ENCODE data around the gene ADAMTS7.
"Not testable (repeated sequence)": the region's sequence is repeated elsewhere in the genome, so short reads cannot be mapped to it uniquely, and the experiment has no call there.

Gene ADAMTS7

DNA sequence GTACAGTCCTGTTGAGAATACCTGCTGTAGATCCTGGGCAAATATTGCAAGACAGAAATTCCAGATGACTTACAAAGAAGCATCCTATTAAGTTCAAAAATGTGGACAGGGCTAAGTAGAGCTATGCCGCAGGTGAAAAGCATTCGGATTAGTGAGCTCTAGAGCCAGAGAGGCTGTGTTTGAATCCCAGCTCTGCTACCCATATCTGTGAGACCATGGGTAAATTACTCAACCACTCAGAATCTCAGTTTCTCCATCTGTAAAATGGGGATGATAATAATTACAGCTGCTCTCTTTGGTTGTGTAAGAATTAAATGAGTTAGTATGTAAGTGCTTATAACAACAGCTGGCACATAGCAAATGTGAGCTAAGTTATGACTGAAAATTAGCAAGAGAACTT is 3.9 kb downstream of the ADAMTS7 start:
- Mint-ChIP-seq H3K9me3 (no peaks in the 10 kb centered on the region), H3K27me3 (peaks cover 68% of the 10 kb centered on the region), H3K4me3 (no peak overlapping the region), H3K27ac (no peak overlapping the region), H3K36me3 (peaks cover 5% of the 10 kb centered on the region), H3K4me1 (peaks cover 7% of the 10 kb centered on the region)
- DNase-seq, result no peak
- CTCF ChIA-PET, result interaction anchor here (0.9 to 2.3 kb wide), 4 partner anchors 10 to 20 kb away, joined by 3 to 7 read pairs (median 4); no protein-coding TSS in a partner anchor

DNA sequence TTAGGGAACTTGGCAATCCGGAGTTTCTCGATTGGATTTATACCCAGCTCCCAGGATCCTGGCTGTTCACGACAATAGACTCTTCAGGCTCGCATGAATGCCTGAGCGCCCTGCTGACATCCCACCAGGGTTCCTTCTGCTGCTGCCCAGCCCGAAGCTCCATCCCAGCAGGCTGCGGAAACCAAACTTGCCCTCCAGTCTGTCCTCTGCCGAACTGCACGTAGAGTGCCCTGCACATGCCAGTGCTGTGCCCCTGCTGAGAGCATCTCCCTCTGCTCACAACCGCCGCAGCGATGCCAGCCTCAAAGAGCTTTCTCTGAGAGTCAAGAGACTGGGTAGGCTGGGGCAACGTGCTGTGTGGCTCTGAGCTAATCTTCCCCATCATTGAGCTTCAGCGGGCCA is 6.9 kb downstream of the ADAMTS7 start:
- no peaks in the 10 kb centered on the region for H3K36me3 Mint-ChIP-seq
- no peak for DNase-seq
- no peak overlapping the region for H3K4me3 Mint-ChIP-seq
- H3K9me3 Mint-ChIP-seq, result no peaks in the 10 kb centered on the region
- H3K4me1 Mint-ChIP-seq, result no peaks in the 10 kb centered on the region
- H3K27me3 Mint-ChIP-seq, result peaks cover 38% of the 10 kb centered on the region
- no peak overlapping the region for H3K27ac Mint-ChIP-seq
- CTCF ChIA-PET, result no interaction called here

GRCh38 chr15:78800806-78801205 is 10.5 kb downstream of the ADAMTS7 start:
- peaks cover 22% of the 10 kb centered on the region for H3K27me3 Mint-ChIP-seq
- DNase-seq, result no peak
- no peaks in the 10 kb centered on the region for H3K9me3 Mint-ChIP-seq
- no peaks in the 10 kb centered on the region for H3K36me3 Mint-ChIP-seq
- no peak overlapping the region for H3K27ac Mint-ChIP-seq
- no peak overlapping the region for H3K4me3 Mint-ChIP-seq
- CTCF ChIA-PET, result no interaction called here
- H3K4me1 Mint-ChIP-seq, result no peaks in the 10 kb centered on the region

DNA sequence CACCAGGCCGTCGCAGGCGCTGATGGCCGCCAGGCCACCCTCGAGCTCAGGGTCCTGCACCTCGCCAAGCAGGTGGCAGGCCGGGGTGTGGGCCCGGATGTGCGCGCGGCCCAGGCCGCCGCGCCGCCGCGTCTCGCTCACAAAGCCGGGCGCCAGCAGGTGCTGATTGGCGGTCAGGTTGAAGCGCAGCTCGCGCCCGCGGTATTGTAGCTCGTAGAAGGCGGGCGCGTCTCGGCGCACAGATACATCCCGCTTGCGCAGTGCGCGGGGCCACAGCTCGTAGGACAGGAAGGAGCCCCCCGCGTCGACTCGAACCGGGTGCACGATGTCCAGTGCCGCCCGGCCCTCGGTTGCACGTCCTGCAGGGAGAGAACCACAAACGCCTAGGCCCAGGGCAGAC is 11.1 kb downstream of the ADAMTS7 start:
- Mint-ChIP-seq H3K4me1 (no peaks in the 10 kb centered on the region), H3K27me3 (peaks cover 18% of the 10 kb centered on the region), H3K27ac (no peak overlapping the region), H3K9me3 (no peaks in the 10 kb centered on the region), H3K36me3 (no peaks in the 10 kb centered on the region), H3K4me3 (no peak overlapping the region)
- DNase-seq, result no peak
- CTCF ChIA-PET, result interaction anchor here (0.9 kb wide), 1 partner anchor 8 kb away, joined by 5 read pairs; no protein-coding TSS in a partner anchor

DNA sequence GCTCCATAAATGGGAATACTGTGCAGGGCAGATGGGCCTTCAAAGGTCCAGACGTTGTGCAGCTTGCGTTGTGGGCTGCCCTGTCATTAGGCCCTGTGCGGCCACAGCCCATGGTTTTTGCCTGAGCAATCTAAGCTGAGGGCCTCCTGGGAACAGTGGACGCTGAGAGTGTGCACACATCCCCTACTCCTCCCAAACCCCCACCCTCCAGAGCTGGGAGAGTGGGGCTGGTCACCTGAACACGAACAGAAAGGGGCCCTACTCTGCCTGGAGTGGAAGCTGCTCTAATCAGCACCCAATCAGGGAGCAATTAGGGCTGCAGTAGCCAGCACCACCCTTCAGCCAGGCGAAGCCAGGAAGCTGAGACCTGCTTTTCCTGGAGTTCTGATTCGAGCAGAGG is 12.2 kb downstream of the ADAMTS7 start:
- not testable (repeated sequence) for H3K9me3 Mint-ChIP-seq, H3K4me3 Mint-ChIP-seq, DNase-seq, H3K36me3 Mint-ChIP-seq, H3K27me3 Mint-ChIP-seq, H3K4me1 Mint-ChIP-seq, H3K27ac Mint-ChIP-seq
- CTCF ChIA-PET, result interaction anchor here (0.9 to 1.5 kb wide), 2 partner anchors 9 to 13 kb away, joined by 5 to 6 read pairs; partner anchors contain the start of gene ADAMTS7

DNA sequence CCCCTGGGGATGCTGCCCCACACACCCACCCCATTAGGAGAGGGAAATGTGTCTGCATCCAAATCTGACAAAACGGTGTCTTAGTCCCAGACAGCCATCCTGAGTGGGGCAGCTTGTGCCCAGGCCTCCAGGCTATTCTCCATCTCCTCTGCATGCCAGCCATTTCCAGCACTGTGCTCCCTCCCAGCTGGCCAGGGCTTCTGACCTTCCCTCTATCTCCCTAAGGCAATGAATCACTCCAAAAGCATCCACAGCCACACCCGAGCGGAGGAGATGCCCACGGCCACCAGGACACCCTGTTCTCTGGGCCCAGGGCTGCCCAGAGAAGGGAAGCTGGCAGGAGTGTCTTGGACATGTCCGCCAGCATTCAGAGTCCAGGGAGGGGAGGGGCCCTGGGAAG is 12.9 kb downstream of the ADAMTS7 start:
- not testable (repeated sequence) for H3K4me3 Mint-ChIP-seq, H3K27ac Mint-ChIP-seq, DNase-seq, H3K27me3 Mint-ChIP-seq, H3K36me3 Mint-ChIP-seq, H3K9me3 Mint-ChIP-seq, H3K4me1 Mint-ChIP-seq
- CTCF ChIA-PET, result interaction anchor here (1.5 kb wide), 1 partner anchor 13 kb away, joined by 6 read pairs; the partner anchor contains the start of gene ADAMTS7

DNA sequence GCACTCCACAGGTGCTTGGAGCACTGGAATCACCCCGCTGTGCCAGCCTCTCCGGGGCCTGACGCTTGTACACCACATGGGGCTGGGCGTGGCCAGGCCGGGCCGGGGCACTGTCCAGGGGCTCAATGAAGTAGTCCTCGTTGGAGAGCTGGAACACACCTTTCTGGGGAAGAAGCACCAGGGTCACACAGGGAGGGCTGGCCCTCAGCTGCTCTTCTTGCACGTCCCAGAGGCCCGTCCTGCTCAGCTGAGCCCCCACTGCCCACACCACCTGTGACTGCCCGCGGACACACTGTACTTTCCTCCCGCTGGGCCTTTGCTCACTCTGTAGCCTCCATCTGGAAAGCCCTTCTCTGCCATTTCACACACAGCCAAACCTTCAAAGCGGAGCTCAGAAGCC is 13.3 kb downstream of the ADAMTS7 start:
- no peak overlapping the region for H3K27ac Mint-ChIP-seq
- DNase-seq, result no peak
- no peaks in the 10 kb centered on the region for H3K4me1 Mint-ChIP-seq
- no peaks in the 10 kb centered on the region for H3K36me3 Mint-ChIP-seq
- no peak overlapping the region for H3K4me3 Mint-ChIP-seq
- peaks cover 6% of the 10 kb centered on the region for H3K27me3 Mint-ChIP-seq
- CTCF ChIA-PET, result interaction anchor here (1.5 kb wide), 1 partner anchor 14 kb away, joined by 6 read pairs; the partner anchor contains the start of gene ADAMTS7
- H3K9me3 Mint-ChIP-seq, result no peaks in the 10 kb centered on the region

GRCh38 chr15:78796510-78796909 is 14.8 kb downstream of the ADAMTS7 start:
- CTCF ChIA-PET, result interaction anchor here (1.0 kb wide), 1 partner anchor 11 kb away, joined by 4 read pairs; no protein-coding TSS in a partner anchor
- no peak overlapping the region for H3K27ac Mint-ChIP-seq
- no peaks in the 10 kb centered on the region for H3K9me3 Mint-ChIP-seq
- no peaks in the 10 kb centered on the region for H3K36me3 Mint-ChIP-seq
- no peak overlapping the region for H3K4me3 Mint-ChIP-seq
- no peak for DNase-seq
- no peaks in the 10 kb centered on the region for H3K4me1 Mint-ChIP-seq
- H3K27me3 Mint-ChIP-seq, result peaks cover 15% of the 10 kb centered on the region

DNA sequence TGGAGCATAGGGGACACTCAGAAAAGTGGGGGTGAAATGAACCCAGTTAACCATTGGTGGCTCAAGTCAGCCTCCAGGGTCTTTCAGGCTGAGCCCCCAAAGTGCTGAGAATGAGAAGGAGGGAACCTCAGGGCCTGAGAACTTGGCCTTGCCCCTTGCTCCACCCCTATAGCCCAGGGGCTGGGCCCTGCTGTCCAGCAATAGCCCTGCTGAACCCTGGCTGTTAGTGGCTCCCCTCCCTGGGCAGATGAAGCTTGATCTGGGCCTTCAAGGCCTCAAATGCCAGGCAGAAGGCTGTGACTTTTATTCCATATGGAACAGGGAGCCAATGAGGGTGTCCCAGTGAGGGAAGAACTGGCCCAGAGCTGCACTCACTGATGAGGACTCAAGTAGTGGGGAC is 16.2 kb downstream of the ADAMTS7 start:
- H3K36me3 Mint-ChIP-seq, result no peaks in the 10 kb centered on the region
- H3K27me3 Mint-ChIP-seq, result peaks cover 15% of the 10 kb centered on the region
- no peak for DNase-seq
- H3K4me1 Mint-ChIP-seq, result peaks cover 2% of the 10 kb centered on the region
- H3K27ac Mint-ChIP-seq, result no peak overlapping the region
- CTCF ChIA-PET, result interaction anchor here (1.1 kb wide), 1 partner anchor 16 kb away, joined by 3 read pairs; the partner anchor contains the start of gene ADAMTS7
- H3K4me3 Mint-ChIP-seq, result no peak overlapping the region
- H3K9me3 Mint-ChIP-seq, result no peaks in the 10 kb centered on the region

- H3K36me3 Mint-ChIP-seq, H3K4me3 Mint-ChIP-seq, DNase-seq, H3K9me3 Mint-ChIP-seq, CTCF ChIA-PET, H3K27ac Mint-ChIP-seq, H3K4me1 Mint-ChIP-seq: not testable (repeated sequence)
- peaks cover 15% of the 10 kb centered on the region for H3K27me3 Mint-ChIP-seq
Observed at GRCh38 chr15:78794446-78794845, 16.8 kb downstream of the ADAMTS7 start.

DNA sequence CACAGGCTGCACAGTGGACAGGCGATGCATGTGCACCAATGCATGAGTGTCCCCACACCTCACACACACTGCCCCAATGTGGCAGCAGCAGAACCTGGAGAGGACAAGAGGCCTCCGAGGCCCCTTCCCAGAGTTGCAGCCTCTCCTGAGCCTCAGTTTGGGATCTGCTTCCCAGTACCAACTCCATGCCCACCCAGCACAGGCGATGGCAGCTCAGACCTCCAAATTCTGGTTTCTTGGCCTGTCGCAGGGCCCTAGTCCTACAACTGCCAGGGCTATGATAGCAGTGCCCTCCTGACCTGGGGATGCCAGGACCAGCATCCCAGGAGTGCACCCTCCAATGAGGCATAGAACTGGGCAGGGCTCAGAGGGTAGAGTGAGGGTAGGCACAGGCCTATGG is 19.9 kb downstream of the ADAMTS7 start:
- H3K36me3 Mint-ChIP-seq, result no peaks in the 10 kb centered on the region

DNA sequence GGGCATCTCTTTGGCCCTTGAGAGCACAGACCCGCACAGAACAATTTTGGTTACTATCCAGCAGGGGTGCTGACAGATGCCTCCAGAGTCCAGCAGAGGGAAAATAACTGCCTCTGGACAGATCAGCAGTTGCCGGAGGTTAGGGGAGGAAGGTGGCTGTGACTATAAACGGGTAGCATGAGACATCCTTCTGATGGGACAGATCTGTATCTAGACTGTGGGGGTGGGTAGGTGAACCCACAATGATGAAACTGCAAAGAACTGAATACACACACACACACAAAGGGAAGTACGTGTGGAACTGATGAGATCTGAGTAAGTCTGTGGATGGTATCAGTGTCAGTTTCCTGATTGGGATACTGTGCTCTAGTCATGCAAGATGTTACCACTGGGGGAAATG is 21.2 kb downstream of the ADAMTS7 start:
- no peak for DNase-seq
- CTCF ChIA-PET, result no interaction called here

More for the DNA sequence above, 19.9 kb downstream of the ADAMTS7 start:
- no peak overlapping the region for H3K4me3 Mint-ChIP-seq
- H3K27me3 Mint-ChIP-seq, result peaks cover 18% of the 10 kb centered on the region
- no peak for DNase-seq
- CTCF ChIA-PET, result no interaction called here
- H3K4me1 Mint-ChIP-seq, result peaks cover 5% of the 10 kb centered on the region
- H3K9me3 Mint-ChIP-seq, result no peaks in the 10 kb centered on the region
- no peak overlapping the region for H3K27ac Mint-ChIP-seq

GRCh38 chr15:78789615-78790014 is 21.6 kb downstream of the ADAMTS7 start:
- H3K4me1 Mint-ChIP-seq, result peaks cover 5% of the 10 kb centered on the region
- no peaks in the 10 kb centered on the region for H3K9me3 Mint-ChIP-seq
- DNase-seq, result no peak
- CTCF ChIA-PET, result no interaction called here
- no peaks in the 10 kb centered on the region for H3K36me3 Mint-ChIP-seq
- H3K27me3 Mint-ChIP-seq, result peaks cover 26% of the 10 kb centered on the region
- H3K27ac Mint-ChIP-seq, result no peak overlapping the region
- no peak overlapping the region for H3K4me3 Mint-ChIP-seq

More for the DNA sequence above, 21.2 kb downstream of the ADAMTS7 start:
- no peaks in the 10 kb centered on the region for H3K36me3 Mint-ChIP-seq
- H3K4me3 Mint-ChIP-seq, result no peak overlapping the region
- H3K4me1 Mint-ChIP-seq, result peaks cover 5% of the 10 kb centered on the region
- peaks cover 22% of the 10 kb centered on the region for H3K27me3 Mint-ChIP-seq
- H3K9me3 Mint-ChIP-seq, result no peaks in the 10 kb centered on the region
- H3K27ac Mint-ChIP-seq, result no peak overlapping the region

DNA sequence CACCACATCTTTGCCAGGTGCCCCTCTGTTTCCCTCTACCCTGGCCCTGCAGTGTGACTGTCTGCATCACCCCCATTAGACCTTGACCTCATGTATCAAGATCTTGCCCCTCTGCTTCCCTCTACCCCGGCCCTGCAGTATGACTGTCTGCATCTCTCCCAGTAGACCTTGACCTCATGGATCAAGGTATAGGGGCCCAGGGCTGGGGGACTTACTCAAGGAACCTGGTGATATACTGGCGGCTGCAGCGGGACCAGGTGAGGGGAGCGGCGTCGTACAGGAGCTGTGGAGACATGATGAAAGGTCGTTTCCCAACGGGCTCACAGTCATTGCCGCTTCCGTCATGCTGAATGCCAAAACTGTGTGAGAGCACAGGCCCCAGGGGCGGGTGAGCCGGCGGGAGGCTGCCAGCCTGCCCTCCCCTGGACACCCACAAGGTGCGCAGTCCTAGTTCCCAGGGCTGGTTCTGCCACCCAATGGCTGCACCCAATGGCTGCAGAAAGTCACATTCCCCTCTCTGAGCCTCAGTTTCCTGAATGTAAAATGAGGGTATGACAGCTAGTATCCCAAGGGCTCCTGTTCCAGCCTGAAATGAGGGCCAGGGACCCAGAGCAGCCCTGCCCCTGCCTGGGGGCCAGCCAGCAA is 23.1 kb downstream of the ADAMTS7 start:
- H3K27ac Mint-ChIP-seq, result no peak overlapping the region
- peaks cover 35% of the 10 kb centered on the region for H3K27me3 Mint-ChIP-seq
- H3K4me3 Mint-ChIP-seq, result no peak overlapping the region
- peaks cover 5% of the 10 kb centered on the region for H3K4me1 Mint-ChIP-seq
- no peak for DNase-seq
- CTCF ChIA-PET, result interaction anchor here (1.8 kb wide), 1 partner anchor 20 kb away, joined by 7 read pairs; no protein-coding TSS in a partner anchor
- H3K9me3 Mint-ChIP-seq, result no peaks in the 10 kb centered on the region
- H3K36me3 Mint-ChIP-seq, result no peaks in the 10 kb centered on the region

DNA sequence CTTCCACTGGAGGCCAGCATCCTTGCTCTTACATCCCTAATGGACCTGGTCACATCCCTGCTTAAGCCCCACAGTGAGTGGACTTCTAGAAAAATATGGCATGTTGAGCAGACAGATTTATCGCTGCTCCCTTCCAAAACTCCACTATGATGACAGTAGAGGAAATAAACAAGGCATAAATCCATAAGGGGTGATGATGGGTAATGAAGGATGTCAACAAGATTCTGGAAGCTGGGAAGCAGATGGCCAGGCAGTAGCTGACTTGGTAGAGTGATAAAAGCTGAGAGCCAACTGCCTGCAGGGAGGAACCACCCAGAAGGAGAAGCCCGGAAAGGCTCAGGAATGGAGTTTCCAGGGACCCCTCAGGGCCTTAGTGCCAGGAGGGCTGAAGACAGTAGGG is 28.9 kb downstream of the ADAMTS7 start:
- H3K9me3 Mint-ChIP-seq, H3K4me3 Mint-ChIP-seq, CTCF ChIA-PET, H3K27ac Mint-ChIP-seq, H3K36me3 Mint-ChIP-seq, H3K4me1 Mint-ChIP-seq, DNase-seq: not testable (repeated sequence)
- H3K27me3 Mint-ChIP-seq, result peaks cover 32% of the 10 kb centered on the region
